Stimulated activated CD4-positive, alpha-beta T cell treated with anti-CD3 and anti-CD28 coated beads, TNF-alpha, amount 100 ng/mL, for 1 hour (primary cell): ENCODE data around the gene TRPC5OS.

Source experiments
- DNase-seq, 3 donors: peaks; one replicate each; pipeline ENCODE4 v3.0.0-alpha.2; 2020; ENCODE audit warnings: low read depth in 3 of 3, low spot score in 1 of 3

Gene TRPC5OS

GRCh38 chrX:111892375-111892774 is 16.4 kb downstream of the TRPC5OS start:
- DNase-seq, result no peak

- DNase-seq, result no peak
Measured at GRCh38 chrX:111896148-111896547, 20.2 kb downstream of the TRPC5OS start.

DNA sequence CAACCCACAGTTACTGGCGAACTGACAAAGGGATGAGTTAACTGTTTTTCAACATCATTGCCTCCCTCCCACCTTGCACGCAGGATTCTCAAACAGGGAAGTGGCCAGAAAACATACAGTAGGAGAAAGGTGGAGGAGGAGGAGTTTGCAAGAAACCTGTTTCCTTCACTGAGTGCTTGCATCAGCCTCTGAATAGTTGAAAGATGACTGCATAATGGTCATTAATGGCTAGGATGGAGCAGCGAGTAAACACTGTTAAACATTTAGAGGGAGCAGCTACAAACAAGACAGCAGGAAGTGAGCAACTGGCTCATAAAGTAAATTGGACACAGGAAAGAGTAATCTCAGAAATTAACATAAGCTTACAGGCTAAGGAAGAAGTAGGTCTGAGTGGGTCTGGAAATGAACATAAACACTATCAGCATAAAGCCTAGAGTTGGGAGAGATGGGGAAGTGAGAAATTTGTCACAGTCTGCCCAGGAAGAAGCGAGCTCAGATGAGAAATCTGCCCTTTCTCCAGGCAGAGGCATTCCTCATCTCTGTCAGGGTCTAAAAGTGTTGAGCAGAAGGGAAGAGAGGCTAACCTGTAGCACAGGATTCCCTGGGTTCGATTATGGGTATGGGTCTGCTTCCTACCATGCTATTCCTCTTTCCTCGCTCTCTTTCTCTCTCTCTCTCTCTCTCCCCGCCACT is 38.6 kb downstream of the TRPC5OS start:
- no peak for DNase-seq

- DNase-seq, result no peak
Measured at GRCh38 chrX:111917591-111917990, 41.6 kb downstream of the TRPC5OS start.

GRCh38 chrX:111928456-111928855 is 52.5 kb downstream of the TRPC5OS start:
- no peak for DNase-seq
